Measurements from ENCODE around the gene RIT2. TPM values are rescaled to one million over a fixed set of nuclear protein-coding genes. Genes with fewer than 3 reads are reported as not detected.
A peak's percentile ranks its signal among the peaks of the same experiment; 100 is the strongest.

Gene RIT2
- total and polyA plus RNA-seq, 4 donors: not detected

DNA sequence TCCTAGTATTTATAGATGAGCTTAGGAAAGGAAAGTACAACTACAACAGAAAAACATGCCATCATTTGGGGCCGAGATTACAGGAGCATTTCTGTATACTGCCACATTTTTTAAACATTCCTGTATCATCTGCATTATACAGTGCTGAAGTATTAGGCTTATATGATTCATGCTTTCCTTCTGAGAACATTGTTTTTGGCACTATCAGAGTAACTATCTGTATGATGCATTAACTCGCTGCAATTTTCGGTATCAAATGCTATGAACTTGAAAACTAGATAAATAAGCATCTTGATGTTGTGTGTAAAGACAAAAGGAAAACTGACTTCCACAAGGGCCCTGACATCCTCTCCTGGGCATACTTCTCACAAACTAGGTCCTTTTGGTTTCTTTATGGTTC is 102.0 kb downstream of the RIT2 start:
- ATAC-seq (ENCODE audit: insufficient read depth, low FRiP score) (no peak), DNase-seq (no peak)
- Histone ChIP-seq H3K4me1 (ENCODE audit: control insufficient read depth in 5 of 5, insufficient read depth in 5 of 5, low read length in 5 of 5) (no peaks in the 10 kb centered on the region), H3K9me3 (ENCODE audit: control insufficient read depth in 4 of 4, insufficient read depth in 3 of 4, low read length in 3 of 4) (no peaks in the 10 kb centered on the region), H3K36me3 (ENCODE audit: control insufficient read depth in 4 of 4, insufficient read depth in 4 of 4, low read length in 4 of 4) (no peaks in the 10 kb centered on the region), H3K4me3 (no peak overlapping the region), H3K9ac (ENCODE audit: insufficient read depth in 1 of 2, low read length in 2 of 2) (no peak overlapping the region), H3K27me3 (ENCODE audit: control insufficient read depth in 3 of 3, insufficient read depth in 3 of 3, low read length in 2 of 3) (no peaks in the 10 kb centered on the region), H3K27ac (ENCODE audit: low read depth in 1 of 2, low read length in 1 of 2) (no peak overlapping the region)
- TF ChIP-seq, protein P1, sequence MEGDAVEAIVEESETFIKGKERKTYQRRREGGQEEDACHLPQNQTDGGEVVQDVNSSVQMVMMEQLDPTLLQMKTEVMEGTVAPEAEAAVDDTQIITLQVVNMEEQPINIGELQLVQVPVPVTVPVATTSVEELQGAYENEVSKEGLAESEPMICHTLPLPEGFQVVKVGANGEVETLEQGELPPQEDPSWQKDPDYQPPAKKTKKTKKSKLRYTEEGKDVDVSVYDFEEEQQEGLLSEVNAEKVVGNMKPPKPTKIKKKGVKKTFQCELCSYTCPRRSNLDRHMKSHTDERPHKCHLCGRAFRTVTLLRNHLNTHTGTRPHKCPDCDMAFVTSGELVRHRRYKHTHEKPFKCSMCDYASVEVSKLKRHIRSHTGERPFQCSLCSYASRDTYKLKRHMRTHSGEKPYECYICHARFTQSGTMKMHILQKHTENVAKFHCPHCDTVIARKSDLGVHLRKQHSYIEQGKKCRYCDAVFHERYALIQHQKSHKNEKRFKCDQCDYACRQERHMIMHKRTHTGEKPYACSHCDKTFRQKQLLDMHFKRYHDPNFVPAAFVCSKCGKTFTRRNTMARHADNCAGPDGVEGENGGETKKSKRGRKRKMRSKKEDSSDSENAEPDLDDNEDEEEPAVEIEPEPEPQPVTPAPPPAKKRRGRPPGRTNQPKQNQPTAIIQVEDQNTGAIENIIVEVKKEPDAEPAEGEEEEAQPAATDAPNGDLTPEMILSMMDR (IDR thresholded peaks at IDR 0.05; ENCODE audit: control extremely low read depth, extremely low read depth): no peak
- 83 to 92% methylated on average over 3 of the region's 3 CpGs for WGBS, 2 donors

DNA sequence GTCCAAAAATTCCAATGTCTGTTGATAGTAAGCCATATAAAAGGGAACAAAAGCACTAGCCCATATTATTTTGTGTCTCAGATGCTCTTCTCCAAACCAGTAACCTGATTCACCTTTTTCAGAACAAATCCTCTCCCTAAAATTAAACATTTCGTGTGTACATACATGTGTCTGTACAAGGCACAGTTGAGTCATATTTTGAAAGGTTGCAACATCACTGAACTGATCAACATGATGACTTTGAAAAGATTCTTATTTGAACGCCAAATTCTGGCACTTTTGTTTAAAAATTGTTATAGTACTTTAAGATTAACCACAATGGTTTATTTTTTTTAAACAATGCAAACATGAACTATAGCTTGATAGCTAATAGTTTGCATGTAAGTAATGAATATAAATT is 102.5 kb downstream of the RIT2 start:
- H3K27ac ChIP-seq (ENCODE audit: low read depth in 1 of 2, low read length in 1 of 2): no peak overlapping the region
- DNase-seq: no peak
- no peaks in the 10 kb centered on the region for H3K36me3 ChIP-seq (ENCODE audit: control insufficient read depth in 4 of 4, insufficient read depth in 4 of 4, low read length in 4 of 4)
- 73 to 85% methylated on average over 2 of the region's 2 CpGs for WGBS, 2 donors
- H3K4me1 ChIP-seq (ENCODE audit: control insufficient read depth in 5 of 5, insufficient read depth in 5 of 5, low read length in 5 of 5): no peaks in the 10 kb centered on the region
- TF ChIP-seq, protein P1 (IDR thresholded peaks at IDR 0.05; ENCODE audit: control extremely low read depth, extremely low read depth): no peak
- no peak overlapping the region for H3K4me3 ChIP-seq
- H3K9me3 ChIP-seq (ENCODE audit: control insufficient read depth in 4 of 4, insufficient read depth in 3 of 4, low read length in 3 of 4): no peaks in the 10 kb centered on the region
- ATAC-seq (ENCODE audit: insufficient read depth, low FRiP score): no peak
- no peak overlapping the region for H3K9ac ChIP-seq (ENCODE audit: insufficient read depth in 1 of 2, low read length in 2 of 2)
- no peaks in the 10 kb centered on the region for H3K27me3 ChIP-seq (ENCODE audit: control insufficient read depth in 3 of 3, insufficient read depth in 3 of 3, low read length in 2 of 3)

- 60 to 76% methylated on average over 1 of the region's 1 CpG for WGBS, 2 donors
- TF ChIP-seq, protein P1 (IDR thresholded peaks at IDR 0.05; ENCODE audit: control extremely low read depth, extremely low read depth): no peak
- H3K9ac ChIP-seq (ENCODE audit: insufficient read depth in 1 of 2, low read length in 2 of 2): no peak overlapping the region
Measured at GRCh38 chr18:43010611-43011010, 104.9 kb downstream of the RIT2 start.

DNA sequence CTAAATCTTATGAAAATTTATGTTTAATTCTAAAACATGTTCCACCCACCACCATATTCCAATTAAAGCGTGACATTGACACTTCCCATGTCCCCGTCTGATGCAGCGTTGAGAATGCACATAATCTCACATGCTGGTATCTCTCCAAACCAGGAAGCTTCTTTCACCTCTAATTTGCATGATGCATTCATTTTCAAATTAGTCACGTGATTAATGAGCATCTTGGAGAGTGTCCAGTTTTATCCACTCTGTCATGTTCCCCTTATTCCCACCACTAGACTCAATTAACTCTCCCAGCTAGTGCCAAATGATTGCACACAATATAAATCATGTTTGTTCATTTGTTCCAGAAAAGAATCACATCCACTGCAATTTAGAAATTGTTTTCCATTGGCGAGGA is 105.8 kb downstream of the RIT2 start:
- H3K36me3 ChIP-seq (ENCODE audit: control insufficient read depth in 4 of 4, insufficient read depth in 4 of 4, low read length in 4 of 4): no peaks in the 10 kb centered on the region
- no peaks in the 10 kb centered on the region for H3K27me3 ChIP-seq (ENCODE audit: control insufficient read depth in 3 of 3, insufficient read depth in 3 of 3, low read length in 2 of 3)
- WGBS, 2 donors: 82 to 85% methylated on average over 5 of the region's 5 CpGs
- no peaks in the 10 kb centered on the region for H3K9me3 ChIP-seq (ENCODE audit: control insufficient read depth in 4 of 4, insufficient read depth in 3 of 4, low read length in 3 of 4)
- H3K27ac ChIP-seq (ENCODE audit: low read depth in 1 of 2, low read length in 1 of 2): no peak overlapping the region
- H3K4me1 ChIP-seq (ENCODE audit: control insufficient read depth in 5 of 5, insufficient read depth in 5 of 5, low read length in 5 of 5): no peaks in the 10 kb centered on the region
- TF ChIP-seq, protein P1 (IDR thresholded peaks at IDR 0.05; ENCODE audit: control extremely low read depth, extremely low read depth): no peak
- no peak overlapping the region for H3K4me3 ChIP-seq
- H3K9ac ChIP-seq (ENCODE audit: insufficient read depth in 1 of 2, low read length in 2 of 2): no peak overlapping the region
- ATAC-seq (ENCODE audit: insufficient read depth, low FRiP score) (no peak), DNase-seq (peak in 2 of 3 donors; percentile 4 to 39)

More at GRCh38 chr18:43010611-43011010, 104.9 kb downstream of the RIT2 start:
- ATAC-seq (ENCODE audit: insufficient read depth, low FRiP score) (no peak), DNase-seq (no peak)
- Histone ChIP-seq H3K27ac (ENCODE audit: low read depth in 1 of 2, low read length in 1 of 2) (no peak overlapping the region), H3K36me3 (ENCODE audit: control insufficient read depth in 4 of 4, insufficient read depth in 4 of 4, low read length in 4 of 4) (no peaks in the 10 kb centered on the region), H3K27me3 (ENCODE audit: control insufficient read depth in 3 of 3, insufficient read depth in 3 of 3, low read length in 2 of 3) (no peaks in the 10 kb centered on the region), H3K9me3 (ENCODE audit: control insufficient read depth in 4 of 4, insufficient read depth in 3 of 4, low read length in 3 of 4) (no peaks in the 10 kb centered on the region), H3K4me3 (no peak overlapping the region), H3K4me1 (ENCODE audit: control insufficient read depth in 5 of 5, insufficient read depth in 5 of 5, low read length in 5 of 5) (no peaks in the 10 kb centered on the region)

Data from lung (tissue), 12 donors.